GM21717 (cell line): Measurements from ENCODE around the gene ACBD3.

Experiments used
- ATAC-seq: cut with Tn5 transposase; IDR thresholded peaks from one replicate; pipeline ENCODE4 v1.9.1; 2021; ENCODE audit warnings: mild to moderate bottlenecking, moderate library complexity; ENCODE audit not compliant: unreplicated experiment

The ACBD3 gene

GRCh38 chr1:226116673-226117072 is 69.9 kb downstream of the ACBD3 start:
- ATAC-seq, result no peak

DNA sequence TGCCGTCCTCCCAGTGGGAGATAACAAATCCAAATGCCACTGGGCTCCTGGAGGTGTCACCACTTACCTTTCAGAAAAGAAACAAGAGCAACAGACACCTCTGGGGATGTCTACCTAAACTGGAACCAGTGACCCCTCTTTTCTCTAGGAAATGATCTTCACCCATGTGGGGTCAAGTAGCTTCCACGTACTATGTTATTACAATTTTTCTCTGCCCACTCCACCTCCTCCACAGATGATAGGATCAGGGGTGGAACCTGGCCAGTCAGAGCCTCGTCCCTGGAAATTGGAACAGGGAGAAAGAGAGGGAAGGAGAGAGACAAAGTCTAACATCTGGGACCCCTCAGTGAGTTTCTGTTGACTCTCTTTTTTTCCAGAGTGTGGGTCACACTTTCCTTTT is 73.9 kb downstream of the ACBD3 start:
- ATAC-seq, result no peak

GRCh38 chr1:226111883-226112261 is 74.7 kb downstream of the ACBD3 start:
- no peak for ATAC-seq

GRCh38 chr1:226111098-226111882 is 75.3 kb downstream of the ACBD3 start:
- no peak for ATAC-seq

DNA sequence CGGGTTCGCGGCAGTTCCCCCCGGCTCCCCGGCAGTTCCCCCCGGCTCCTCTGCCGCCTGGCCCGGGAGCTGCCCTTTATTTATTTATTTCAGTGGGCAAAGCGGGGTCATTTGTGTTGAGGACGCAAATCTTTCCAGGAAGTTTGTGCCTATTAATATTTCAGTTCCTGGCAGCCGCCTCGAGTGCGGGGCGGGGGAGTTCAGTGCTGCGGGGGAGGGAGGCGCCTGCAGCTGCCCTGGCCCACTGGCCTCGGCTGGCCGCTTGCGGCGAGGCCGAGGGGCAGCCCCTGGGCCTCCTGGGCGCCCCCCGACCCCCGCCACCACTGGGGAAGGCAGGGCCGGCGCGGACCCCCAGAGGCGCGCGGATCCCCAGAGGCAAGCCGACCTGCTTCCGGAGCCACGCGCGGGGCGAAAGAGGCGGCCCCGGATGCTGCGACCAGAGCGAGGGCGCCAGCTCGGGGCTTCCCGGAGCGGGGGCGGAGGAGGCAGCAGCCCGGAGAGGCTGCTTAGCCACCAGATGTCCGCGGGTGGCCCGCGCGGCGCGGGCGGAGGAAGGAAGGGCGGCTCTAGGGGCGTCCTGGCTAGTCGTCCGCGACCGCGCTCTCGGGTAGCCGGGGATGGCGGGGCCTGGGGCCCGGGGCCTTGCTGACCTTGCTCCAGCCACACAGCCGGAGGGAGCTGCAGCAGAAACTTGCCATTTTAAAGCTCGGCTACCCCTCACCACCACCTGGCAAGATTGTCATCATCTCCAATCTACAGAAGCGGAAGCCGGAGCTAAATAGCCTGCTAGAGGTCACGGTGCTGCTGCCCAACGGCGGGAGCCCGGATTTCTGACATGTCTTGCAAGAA is 76.1 kb downstream of the ACBD3 start:
- ATAC-seq, result peak; percentile 73

- peak; percentile 78 for ATAC-seq
These were observed 76.7 kb downstream of the ACBD3 start for GRCh38 chr1:226109829-226110248.

GRCh38 chr1:226108935-226109828 is 77.4 kb downstream of the ACBD3 start:
- peak; percentile 7 for ATAC-seq

DNA sequence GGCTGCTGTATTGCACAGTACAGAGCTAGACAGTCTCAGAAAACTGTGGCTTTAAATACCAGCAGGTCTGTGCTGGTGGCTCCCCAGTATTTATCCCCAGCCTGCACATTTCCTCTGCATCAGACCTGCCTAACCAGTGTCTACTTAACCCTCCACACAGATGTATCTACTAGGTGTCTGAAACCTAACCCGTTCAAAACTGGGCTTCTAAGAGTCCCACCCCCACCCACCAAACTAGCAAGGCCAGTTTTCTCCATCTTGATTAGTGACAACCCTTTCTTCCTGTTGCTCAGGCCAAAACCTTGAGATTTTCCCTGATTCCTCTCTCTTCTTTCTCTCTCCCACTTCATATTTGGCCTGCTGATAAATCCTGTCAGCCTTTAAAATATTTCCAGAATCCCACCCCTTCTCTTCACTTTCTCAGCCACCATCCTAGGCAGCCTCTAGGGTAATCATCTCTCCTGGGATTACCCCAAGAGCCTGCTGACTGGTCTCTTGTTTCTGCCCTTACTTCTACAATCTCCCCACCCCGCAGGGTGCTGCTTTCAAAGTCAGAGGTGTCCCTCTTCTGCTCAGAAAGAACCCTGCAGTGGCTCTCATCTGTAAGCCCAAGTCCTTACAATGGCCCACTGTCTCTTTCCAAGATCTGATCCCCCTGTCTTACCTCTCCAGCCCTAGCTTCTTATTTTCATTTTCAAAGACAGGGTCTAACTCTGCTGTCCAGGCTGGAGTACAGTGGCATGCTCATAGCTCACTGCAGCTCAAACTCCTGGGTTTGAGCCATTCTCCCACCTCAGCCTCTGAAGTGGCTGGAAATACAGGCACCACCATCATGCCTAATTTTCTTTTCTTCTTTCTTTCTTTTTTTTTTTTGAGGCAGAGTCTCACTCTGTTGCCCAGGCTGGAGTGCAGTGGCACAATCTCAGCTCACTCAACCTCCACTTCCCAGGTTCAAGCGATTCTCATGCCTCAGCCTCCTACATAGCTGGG is 78.8 kb downstream of the ACBD3 start:
- no peak for ATAC-seq

- no peak for ATAC-seq
These were observed 81.8 kb downstream of the ACBD3 start for GRCh38 chr1:226104671-226105121.

- ATAC-seq, result no peak
These were observed 85.8 kb downstream of the ACBD3 start for GRCh38 chr1:226100436-226101391.

- ATAC-seq, result no peak
These were observed 87.4 kb downstream of the ACBD3 start for GRCh38 chr1:226098870-226099835.

DNA sequence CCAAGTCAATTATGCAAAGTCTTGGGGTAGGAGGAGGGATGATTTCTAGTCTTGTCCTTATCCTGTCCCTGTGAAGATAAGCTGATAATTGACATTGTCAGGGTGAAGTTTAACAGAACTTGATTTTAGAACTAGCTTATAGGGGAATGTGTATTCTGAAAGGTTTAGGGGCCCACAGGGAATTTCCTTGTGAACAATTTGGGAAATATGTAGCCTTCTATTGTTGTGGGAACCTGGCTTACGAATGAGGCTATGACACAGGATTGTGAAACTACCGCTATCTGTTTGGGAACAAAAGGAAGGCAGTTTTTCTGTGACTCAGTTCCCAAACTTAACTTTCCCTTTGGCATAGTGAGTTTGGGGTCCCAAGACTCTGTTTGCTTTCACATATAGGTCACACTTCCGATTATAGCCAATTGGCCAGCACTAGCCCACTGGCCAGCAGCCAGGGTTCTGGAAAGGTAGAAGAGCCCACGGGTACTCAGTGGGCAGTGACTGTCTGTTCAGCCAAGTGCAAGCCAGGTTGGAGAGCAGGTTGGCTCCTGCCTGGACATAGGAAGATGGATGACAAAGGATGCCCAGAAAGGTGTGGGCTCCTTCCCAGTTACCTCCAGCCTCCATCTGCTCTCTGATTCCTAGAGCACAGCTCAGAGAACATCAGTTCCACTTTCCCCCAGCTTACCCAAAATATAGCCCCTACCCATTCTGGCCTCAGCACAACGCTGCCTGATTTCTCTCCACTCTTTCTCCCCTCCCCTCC is 88.5 kb downstream of the ACBD3 start:
- no peak for ATAC-seq

GRCh38 chr1:226095286-226095685 is 91.3 kb downstream of the ACBD3 start:
- no peak for ATAC-seq
